ENCODE data around the gene PIRT. TPM values are rescaled to one million over a fixed set of nuclear protein-coding genes. Genes with fewer than 3 reads are reported as not detected.
"Not testable (repeated sequence)": the region's sequence is repeated elsewhere in the genome, so short reads cannot be mapped to it uniquely, and the experiment has no call there.

The PIRT gene
- total RNA-seq, 1 donor from 2014 or later = not detected

DNA sequence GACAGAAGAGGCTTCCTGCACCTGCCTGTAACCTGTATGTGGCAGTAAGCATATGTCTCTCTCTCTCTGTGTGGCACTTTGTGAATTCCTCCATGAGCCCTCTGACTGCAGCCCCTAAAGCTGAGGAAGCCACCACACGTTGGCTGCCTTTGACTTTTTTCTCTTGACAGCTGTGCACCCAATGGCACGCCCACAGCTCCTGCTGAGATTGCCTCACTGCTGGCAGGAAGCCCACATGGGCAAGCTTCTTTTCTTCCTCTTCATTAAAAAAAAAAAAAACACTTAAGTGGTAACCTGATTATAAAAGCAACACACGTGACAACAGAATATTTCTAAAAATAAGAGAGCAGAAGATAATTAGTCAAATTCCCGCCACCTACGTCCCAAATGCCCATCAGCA is 34.0 kb upstream of the PIRT start:
- H3K27me3 Mint-ChIP-seq = peaks cover 30% of the 10 kb centered on the region
- no peaks in the 10 kb centered on the region for H3K4me1 Mint-ChIP-seq (ENCODE audit: low read depth)
- no peaks in the 10 kb centered on the region for H3K36me3 Mint-ChIP-seq (ENCODE audit: insufficient read depth)
- no peak overlapping the region for H3K27ac Mint-ChIP-seq
- TF ChIP-seq, protein P1, sequence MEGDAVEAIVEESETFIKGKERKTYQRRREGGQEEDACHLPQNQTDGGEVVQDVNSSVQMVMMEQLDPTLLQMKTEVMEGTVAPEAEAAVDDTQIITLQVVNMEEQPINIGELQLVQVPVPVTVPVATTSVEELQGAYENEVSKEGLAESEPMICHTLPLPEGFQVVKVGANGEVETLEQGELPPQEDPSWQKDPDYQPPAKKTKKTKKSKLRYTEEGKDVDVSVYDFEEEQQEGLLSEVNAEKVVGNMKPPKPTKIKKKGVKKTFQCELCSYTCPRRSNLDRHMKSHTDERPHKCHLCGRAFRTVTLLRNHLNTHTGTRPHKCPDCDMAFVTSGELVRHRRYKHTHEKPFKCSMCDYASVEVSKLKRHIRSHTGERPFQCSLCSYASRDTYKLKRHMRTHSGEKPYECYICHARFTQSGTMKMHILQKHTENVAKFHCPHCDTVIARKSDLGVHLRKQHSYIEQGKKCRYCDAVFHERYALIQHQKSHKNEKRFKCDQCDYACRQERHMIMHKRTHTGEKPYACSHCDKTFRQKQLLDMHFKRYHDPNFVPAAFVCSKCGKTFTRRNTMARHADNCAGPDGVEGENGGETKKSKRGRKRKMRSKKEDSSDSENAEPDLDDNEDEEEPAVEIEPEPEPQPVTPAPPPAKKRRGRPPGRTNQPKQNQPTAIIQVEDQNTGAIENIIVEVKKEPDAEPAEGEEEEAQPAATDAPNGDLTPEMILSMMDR (IDR thresholded peaks at IDR 0.05; ENCODE audit: unreplicated experiment) = no peak
- H3K4me3 Mint-ChIP-seq (ENCODE audit: low read depth) = no peak overlapping the region
- H3K9me3 Mint-ChIP-seq (ENCODE audit: low read depth) = peaks cover 11% of the 10 kb centered on the region
- no peak for DNase-seq (ENCODE audit: low spot score, unreplicated experiment)

DNA sequence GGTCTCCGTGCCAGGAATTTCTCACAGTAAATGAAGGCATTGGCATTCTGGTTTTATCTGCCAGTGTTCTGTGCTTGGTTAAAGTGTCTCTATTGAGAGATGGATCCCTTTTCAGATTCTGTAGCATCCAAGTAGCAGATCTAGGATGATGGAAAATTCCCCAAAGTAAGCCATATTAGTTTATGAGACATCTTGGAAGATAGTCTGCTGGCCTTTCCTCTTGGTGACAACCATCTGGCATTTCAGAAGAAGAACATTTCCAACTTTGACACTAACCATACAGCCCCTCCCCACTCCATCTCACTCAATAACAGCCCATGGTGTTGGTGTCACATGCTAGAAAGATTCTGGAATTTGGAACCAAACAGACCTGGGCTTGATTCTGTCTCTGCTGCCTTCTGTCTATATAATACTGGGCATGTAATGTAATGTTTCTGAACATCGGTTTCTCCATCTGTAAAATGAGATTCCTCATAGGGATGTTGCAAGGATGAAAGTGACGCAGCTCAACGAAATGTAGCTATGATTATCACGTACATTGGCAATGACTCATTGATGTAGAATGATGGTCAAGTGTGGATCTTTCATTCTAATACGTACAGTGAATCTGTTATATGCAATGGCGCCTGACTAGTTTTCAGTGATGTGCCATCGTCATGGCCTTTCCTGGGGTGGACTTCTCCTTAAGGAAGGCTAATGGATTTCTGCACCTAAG is 32.6 kb upstream of the PIRT start:
- peaks cover 11% of the 10 kb centered on the region for H3K9me3 Mint-ChIP-seq (ENCODE audit: low read depth)
- H3K4me1 Mint-ChIP-seq (ENCODE audit: low read depth) = no peaks in the 10 kb centered on the region

DNA sequence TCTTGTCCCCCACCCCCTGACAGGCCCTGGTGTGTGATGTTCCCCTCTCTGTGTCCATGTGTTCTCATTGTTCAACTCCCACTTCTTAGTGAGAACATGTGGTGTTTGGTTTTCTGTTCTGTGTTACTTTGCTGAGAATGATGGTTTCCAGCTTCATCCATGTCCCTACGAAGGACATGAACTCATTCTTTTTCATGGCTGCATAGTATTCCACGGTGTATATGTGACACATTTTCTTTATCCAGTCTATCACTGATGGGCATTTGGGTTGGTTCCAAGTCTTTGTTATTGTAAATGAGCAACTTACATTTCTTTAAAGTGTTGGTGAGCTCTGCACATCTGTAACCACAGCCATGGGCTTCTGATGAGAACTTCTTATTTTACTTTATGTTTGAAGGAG is 30.9 kb upstream of the PIRT start:
- not testable (repeated sequence) for H3K4me3 Mint-ChIP-seq (ENCODE audit: low read depth); DNase-seq (ENCODE audit: low spot score, unreplicated experiment); H3K27ac Mint-ChIP-seq; H3K36me3 Mint-ChIP-seq (ENCODE audit: insufficient read depth); H3K4me1 Mint-ChIP-seq (ENCODE audit: low read depth)
- Mint-ChIP-seq H3K27me3 (peaks cover 34% of the 10 kb centered on the region), H3K9me3 (ENCODE audit: low read depth) (peaks cover 11% of the 10 kb centered on the region)

More for the DNA sequence above, 32.6 kb upstream of the PIRT start:
- H3K27me3 Mint-ChIP-seq = peaks cover 25% of the 10 kb centered on the region
- no peaks in the 10 kb centered on the region for H3K36me3 Mint-ChIP-seq (ENCODE audit: insufficient read depth)
- no peak overlapping the region for H3K4me3 Mint-ChIP-seq (ENCODE audit: low read depth)
- no peak for DNase-seq (ENCODE audit: low spot score, unreplicated experiment)
- TF ChIP-seq, protein P1 (IDR thresholded peaks at IDR 0.05; ENCODE audit: unreplicated experiment) = no peak
- no peak overlapping the region for H3K27ac Mint-ChIP-seq

DNA sequence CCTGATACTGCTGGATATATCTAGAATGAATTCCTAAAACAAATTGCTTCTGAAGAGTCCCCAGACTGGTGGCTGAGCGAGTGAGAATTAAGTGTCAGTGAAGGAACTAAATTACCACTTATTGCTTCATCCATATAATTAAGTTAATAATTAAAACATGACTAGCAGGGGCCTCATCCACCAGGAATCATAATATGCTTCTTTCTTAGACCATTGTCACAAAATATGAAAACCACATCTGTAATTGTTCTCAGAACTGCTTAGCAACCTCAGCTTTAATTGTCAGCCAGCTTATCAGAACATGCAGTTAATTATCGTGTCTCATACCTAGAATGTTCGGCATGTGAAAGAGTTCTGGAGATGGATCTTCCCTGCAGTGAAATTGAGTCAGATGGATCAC is 21.2 kb upstream of the PIRT start:
- Mint-ChIP-seq H3K27me3 (peaks cover 22% of the 10 kb centered on the region), H3K36me3 (ENCODE audit: insufficient read depth) (no peaks in the 10 kb centered on the region), H3K9me3 (ENCODE audit: low read depth) (no peaks in the 10 kb centered on the region), H3K27ac (no peak overlapping the region), H3K4me1 (ENCODE audit: low read depth) (no peaks in the 10 kb centered on the region), H3K4me3 (ENCODE audit: low read depth) (no peak overlapping the region)
- no peak for DNase-seq (ENCODE audit: low spot score, unreplicated experiment)
- TF ChIP-seq, protein P1 (IDR thresholded peaks at IDR 0.05; ENCODE audit: unreplicated experiment) = no peak

DNA sequence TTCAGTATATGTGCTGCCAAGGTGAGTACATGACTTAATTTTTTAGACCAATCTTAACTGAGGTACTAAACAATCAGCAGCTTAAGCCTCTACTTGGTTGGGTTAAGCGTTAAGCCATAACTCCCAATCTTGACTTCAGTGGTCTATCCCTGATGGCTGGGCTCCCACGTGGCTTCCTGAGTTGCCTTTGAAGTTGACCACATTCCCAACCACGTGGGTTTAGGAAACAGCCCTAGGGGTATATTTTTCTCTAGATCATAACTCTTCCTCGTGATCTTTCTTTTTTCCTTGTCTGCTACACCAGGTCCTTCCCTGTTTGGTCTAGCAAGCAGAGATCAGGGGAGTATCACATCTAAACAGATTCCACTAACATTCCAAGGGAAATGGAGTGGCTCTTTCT is 20.1 kb upstream of the PIRT start:
- no peaks in the 10 kb centered on the region for H3K9me3 Mint-ChIP-seq (ENCODE audit: low read depth)
- H3K27ac Mint-ChIP-seq = no peak overlapping the region
- peaks cover 19% of the 10 kb centered on the region for H3K27me3 Mint-ChIP-seq
- H3K4me1 Mint-ChIP-seq (ENCODE audit: low read depth) = no peaks in the 10 kb centered on the region
- H3K36me3 Mint-ChIP-seq (ENCODE audit: insufficient read depth) = no peaks in the 10 kb centered on the region
- no peak overlapping the region for H3K4me3 Mint-ChIP-seq (ENCODE audit: low read depth)
- DNase-seq (ENCODE audit: low spot score, unreplicated experiment) = no peak
- TF ChIP-seq, protein P1 (IDR thresholded peaks at IDR 0.05; ENCODE audit: unreplicated experiment) = no peak

DNA sequence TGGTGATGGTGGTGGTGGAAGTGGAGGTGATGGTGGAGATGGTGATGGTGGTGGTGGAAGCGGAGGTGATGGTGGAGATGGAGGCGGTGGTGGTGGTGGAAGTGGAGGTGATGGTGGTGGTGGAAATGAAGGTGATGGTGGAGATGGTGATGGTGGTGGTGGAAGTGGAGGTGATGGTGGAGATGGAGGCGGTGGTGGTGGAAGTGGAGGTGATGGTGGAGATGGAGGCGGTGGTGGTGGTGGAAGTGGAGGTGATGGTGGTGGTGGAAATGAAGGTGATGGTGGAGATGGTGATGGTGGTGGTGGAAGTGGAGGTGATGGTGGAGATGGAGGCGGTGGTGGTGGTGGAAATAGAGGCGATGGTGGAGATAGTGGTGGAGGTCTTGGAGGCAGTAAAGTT is 8.7 kb upstream of the PIRT start:
- not testable (repeated sequence) for H3K4me3 Mint-ChIP-seq (ENCODE audit: low read depth); H3K9me3 Mint-ChIP-seq (ENCODE audit: low read depth); H3K27ac Mint-ChIP-seq; DNase-seq (ENCODE audit: low spot score, unreplicated experiment); H3K36me3 Mint-ChIP-seq (ENCODE audit: insufficient read depth)
- peaks cover 55% of the 10 kb centered on the region for H3K27me3 Mint-ChIP-seq
- peaks cover 16% of the 10 kb centered on the region for H3K4me1 Mint-ChIP-seq (ENCODE audit: low read depth)

All from progenitor cell of endocrine pancreas (in vitro differentiated cells).